ENCODE data around the gene TMED3.

Gene TMED3

GRCh38 chr15:79322945-79323344, 12.0 kb downstream of the TMED3 start:
- no peak overlapping the region for H3K9ac ChIP-seq (ENCODE audit: low read length)
- no peaks in the 10 kb centered on the region for H3K4me1 ChIP-seq (ENCODE audit: insufficient read depth, low read length, severe bottlenecking)
- no peak overlapping the region for H3K4me3 ChIP-seq (ENCODE audit: low read depth, low read length, poor library complexity, severe bottlenecking)
- H3K27ac ChIP-seq (ENCODE audit: low read depth, low read length, poor library complexity, severe bottlenecking): no peak overlapping the region
- no peaks in the 10 kb centered on the region for H3K9me2 ChIP-seq (ENCODE audit: low read depth, low read length)
- H3K36me3 ChIP-seq (ENCODE audit: insufficient read depth, low read length): peaks cover 73% of the 10 kb centered on the region
- no peaks in the 10 kb centered on the region for H3K79me2 ChIP-seq (ENCODE audit: insufficient read depth, low read length)
- H3F3A ChIP-seq (ENCODE audit: insufficient read depth, low read length): no peaks in the 10 kb centered on the region
- no peak overlapping the region for H3K4me2 ChIP-seq (ENCODE audit: low read length)
- H2AFZ ChIP-seq (ENCODE audit: low read length): no peak overlapping the region
- H3K9me3 ChIP-seq (ENCODE audit: low read length): no peaks in the 10 kb centered on the region
- TF ChIP-seq CTCF (IDR thresholded peaks at IDR 0.05; ENCODE audit: low read length): no peak
- no peak for TF ChIP-seq EZH2 (IDR thresholded peaks at IDR 0.05; ENCODE audit: borderline replicate concordance, low read length)
- no peaks in the 10 kb centered on the region for H4K20me1 ChIP-seq (ENCODE audit: insufficient read depth, low read length)
- H3K27me3 ChIP-seq (ENCODE audit: insufficient read depth, low read length): no peaks in the 10 kb centered on the region

GRCh38 chr15:79329171-79329611, 18.3 kb downstream of the TMED3 start:
- Histone ChIP-seq H3K4me1 (ENCODE audit: insufficient read depth, low read length, severe bottlenecking) (no peaks in the 10 kb centered on the region), H4K20me1 (ENCODE audit: insufficient read depth, low read length) (no peaks in the 10 kb centered on the region), H3K36me3 (ENCODE audit: insufficient read depth, low read length) (peaks cover 33% of the 10 kb centered on the region), H3K27me3 (ENCODE audit: insufficient read depth, low read length) (no peaks in the 10 kb centered on the region), H3F3A (ENCODE audit: insufficient read depth, low read length) (no peaks in the 10 kb centered on the region), H3K4me3 (ENCODE audit: low read depth, low read length, poor library complexity, severe bottlenecking) (no peak overlapping the region), H3K4me2 (ENCODE audit: low read length) (no peak overlapping the region), H3K27ac (ENCODE audit: low read depth, low read length, poor library complexity, severe bottlenecking) (no peak overlapping the region), H3K79me2 (ENCODE audit: insufficient read depth, low read length) (no peaks in the 10 kb centered on the region), H3K9me2 (ENCODE audit: low read depth, low read length) (no peaks in the 10 kb centered on the region), H2AFZ (ENCODE audit: low read length) (no peak overlapping the region), H3K9me3 (ENCODE audit: low read length) (no peaks in the 10 kb centered on the region), H3K9ac (ENCODE audit: low read length) (no peak overlapping the region)
- TF ChIP-seq CTCF (IDR thresholded peaks at IDR 0.05; ENCODE audit: low read length) (no peak), EZH2 (IDR thresholded peaks at IDR 0.05; ENCODE audit: borderline replicate concordance, low read length) (no peak)

- Histone ChIP-seq H3K36me3 (ENCODE audit: insufficient read depth, low read length) (peaks cover 13% of the 10 kb centered on the region), H3K27ac (ENCODE audit: low read depth, low read length, poor library complexity, severe bottlenecking) (no peak overlapping the region), H3K27me3 (ENCODE audit: insufficient read depth, low read length) (no peaks in the 10 kb centered on the region), H3K9me2 (ENCODE audit: low read depth, low read length) (no peaks in the 10 kb centered on the region), H4K20me1 (ENCODE audit: insufficient read depth, low read length) (no peaks in the 10 kb centered on the region), H3F3A (ENCODE audit: insufficient read depth, low read length) (no peaks in the 10 kb centered on the region), H3K79me2 (ENCODE audit: insufficient read depth, low read length) (no peaks in the 10 kb centered on the region), H3K4me3 (ENCODE audit: low read depth, low read length, poor library complexity, severe bottlenecking) (no peak overlapping the region), H3K4me2 (ENCODE audit: low read length) (no peak overlapping the region), H3K9ac (ENCODE audit: low read length) (no peak overlapping the region), H2AFZ (ENCODE audit: low read length) (no peak overlapping the region), H3K9me3 (ENCODE audit: low read length) (no peaks in the 10 kb centered on the region), H3K4me1 (ENCODE audit: insufficient read depth, low read length, severe bottlenecking) (no peaks in the 10 kb centered on the region)
- no peak for TF ChIP-seq CTCF (IDR thresholded peaks at IDR 0.05; ENCODE audit: low read length)
- no peak for TF ChIP-seq EZH2 (IDR thresholded peaks at IDR 0.05; ENCODE audit: borderline replicate concordance, low read length)
These were observed 22.1 kb downstream of the TMED3 start for GRCh38 chr15:79332824-79333510.
